NCI-H128 (cell line): ENCODE results near the gene ATXN7L3.
"Not testable (repeated sequence)": the region's sequence is repeated elsewhere in the genome, so short reads cannot be mapped to it uniquely, and the experiment has no call there.

ENCODE experiments used
- DNase-seq: peaks from one replicate; lab custom pipeline; 2025; ENCODE audit not compliant: unreplicated experiment; lab: John Stamatoyannopoulos, UW

The ATXN7L3 gene, protein sequence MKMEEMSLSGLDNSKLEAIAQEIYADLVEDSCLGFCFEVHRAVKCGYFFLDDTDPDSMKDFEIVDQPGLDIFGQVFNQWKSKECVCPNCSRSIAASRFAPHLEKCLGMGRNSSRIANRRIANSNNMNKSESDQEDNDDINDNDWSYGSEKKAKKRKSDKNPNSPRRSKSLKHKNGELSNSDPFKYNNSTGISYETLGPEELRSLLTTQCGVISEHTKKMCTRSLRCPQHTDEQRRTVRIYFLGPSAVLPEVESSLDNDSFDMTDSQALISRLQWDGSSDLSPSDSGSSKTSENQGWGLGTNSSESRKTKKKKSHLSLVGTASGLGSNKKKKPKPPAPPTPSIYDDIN

GRCh38 chr17:44199553-44200477, at the start of gene ATXN7L3:
Gene ATXN7L3 (minus strand): TSS chr17:44199884. CDS start chr17:44198070, 1,814 bp downstream.
- peak; percentile 82 for DNase-seq

DNA sequence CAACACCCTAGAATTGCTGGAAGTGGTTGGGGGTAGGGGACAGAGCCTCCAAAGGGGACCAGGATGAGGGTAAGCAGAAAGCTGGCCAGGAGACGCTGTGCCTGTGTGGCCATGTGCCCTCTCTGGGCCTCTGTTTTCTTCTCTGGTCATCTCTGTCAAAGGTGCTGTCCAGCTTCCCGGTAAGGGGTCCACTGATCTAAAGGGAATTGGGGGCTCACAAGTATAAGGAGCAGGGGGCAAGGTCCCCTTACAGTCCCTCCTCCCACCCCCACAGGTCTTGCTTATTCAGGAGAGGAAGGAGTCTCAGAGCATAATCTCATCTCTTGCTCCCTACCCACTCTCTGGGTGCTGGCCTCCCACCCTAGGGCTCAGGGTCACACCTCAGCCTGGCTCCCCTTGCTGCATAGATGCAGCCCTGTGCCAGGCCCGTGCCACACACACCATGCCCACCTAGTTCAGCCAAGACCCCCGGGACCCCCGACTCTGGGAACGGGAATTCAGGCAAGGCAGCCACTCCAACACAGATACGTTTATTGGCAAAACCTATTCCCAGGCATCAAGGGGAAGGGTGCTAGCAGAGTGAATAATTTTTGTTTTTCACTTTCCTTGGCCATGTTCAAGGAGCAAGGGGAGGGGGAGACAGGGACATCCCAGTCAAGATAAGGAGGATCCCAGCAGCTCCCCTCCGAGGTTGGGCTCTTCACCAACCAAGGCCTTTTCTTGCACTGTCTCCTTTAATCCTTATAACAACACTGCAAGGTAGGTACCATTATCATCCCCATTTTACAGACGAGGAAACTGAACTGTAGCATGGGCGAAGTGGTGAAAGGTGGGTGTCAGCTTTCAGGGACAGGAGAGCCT, 48.4 kb upstream of the ATXN7L3 start:
- no peak for DNase-seq

GRCh38 chr17:44247440-44247841, 47.8 kb upstream of the ATXN7L3 start:
- DNase-seq = no peak

DNA sequence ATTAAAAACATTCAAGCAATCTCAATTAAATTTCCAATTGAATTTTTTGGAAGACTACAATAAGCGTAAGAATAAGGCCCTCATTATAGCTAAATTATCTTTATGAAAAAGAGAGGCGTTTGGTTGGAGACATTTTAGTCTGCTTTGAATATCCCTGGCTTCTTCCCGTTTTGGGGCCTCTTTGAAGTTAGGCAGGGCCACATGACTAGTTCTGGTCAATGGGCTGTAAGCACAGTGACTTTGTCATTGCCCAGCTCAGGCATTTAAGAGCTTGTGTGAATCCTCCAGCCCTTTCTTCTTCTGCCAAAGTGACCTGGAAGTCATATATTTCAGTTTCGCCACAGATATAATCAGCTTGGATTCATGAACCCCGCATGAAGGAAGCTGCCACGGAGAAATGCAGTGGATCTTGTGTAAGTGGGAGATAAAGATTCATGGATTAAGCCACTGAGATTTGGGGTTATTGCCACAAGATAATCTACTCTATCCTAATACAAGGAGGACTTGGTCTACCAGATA, 41.5 kb upstream of the ATXN7L3 start:
- no peak for DNase-seq

GRCh38 chr17:44237886-44238285, 38.2 kb upstream of the ATXN7L3 start:
- not testable (repeated sequence) for DNase-seq

- no peak for DNase-seq
Measured at GRCh38 chr17:44236444-44236991, 36.8 kb upstream of the ATXN7L3 start.

DNA sequence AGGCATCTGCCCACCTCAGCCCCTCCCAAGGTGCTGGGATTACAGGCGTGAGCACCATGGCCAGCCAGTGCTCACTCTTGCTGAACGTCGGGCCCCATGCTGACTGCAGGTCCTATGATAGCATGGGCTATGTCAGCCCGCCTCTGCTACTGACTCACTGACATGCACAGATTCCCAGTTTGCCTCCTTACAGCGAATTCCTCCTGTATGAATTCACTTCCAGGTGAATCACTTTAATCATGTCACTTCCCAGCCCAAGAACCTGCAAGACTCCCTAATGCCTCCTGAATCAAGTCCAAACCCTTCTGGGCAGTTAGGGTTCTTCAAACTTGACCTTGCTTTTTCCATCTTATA, 35.9 kb upstream of the ATXN7L3 start:
- DNase-seq = no peak

DNA sequence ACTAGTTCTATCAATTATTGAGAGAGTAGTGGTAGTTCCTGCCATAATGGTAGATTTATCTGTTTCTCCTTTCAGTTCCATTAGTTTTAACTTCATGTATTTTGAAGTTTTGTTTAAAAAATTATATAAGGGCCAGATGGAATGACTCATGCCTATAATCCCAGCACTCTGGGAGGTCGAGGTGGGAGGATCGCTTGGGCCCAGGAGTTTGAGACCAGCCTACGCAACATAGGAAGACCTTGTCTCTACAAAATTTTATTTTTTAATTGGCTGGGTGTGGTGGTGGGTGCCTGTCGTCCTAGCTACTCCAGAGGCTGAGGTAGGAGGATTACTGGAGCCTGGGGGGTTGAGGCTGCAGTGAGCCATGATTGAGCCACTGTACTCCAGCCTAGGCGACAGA, 33.9 kb upstream of the ATXN7L3 start:
- no peak for DNase-seq

GRCh38 chr17:44232061-44232460, 32.4 kb upstream of the ATXN7L3 start:
- no peak for DNase-seq

DNA sequence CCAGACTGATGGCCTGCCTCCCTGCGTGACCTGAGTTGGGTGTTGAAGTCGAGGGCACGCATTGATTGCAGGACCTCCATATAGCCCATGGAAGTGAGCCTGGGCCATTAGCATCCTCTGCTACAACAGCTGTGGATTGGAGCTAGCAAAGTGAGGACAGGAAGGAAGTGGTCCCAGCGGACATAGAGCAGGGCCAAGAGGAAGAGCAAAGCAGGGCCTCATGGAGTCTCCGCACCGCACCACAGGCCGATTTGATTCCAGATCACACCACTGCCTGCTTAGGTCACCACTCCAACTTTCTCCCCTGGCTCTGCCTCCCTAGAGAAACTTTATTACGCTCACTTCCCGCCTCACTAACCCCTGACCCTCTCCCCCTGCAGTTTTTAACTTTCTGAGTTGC, 30.5 kb upstream of the ATXN7L3 start:
- no peak for DNase-seq

DNA sequence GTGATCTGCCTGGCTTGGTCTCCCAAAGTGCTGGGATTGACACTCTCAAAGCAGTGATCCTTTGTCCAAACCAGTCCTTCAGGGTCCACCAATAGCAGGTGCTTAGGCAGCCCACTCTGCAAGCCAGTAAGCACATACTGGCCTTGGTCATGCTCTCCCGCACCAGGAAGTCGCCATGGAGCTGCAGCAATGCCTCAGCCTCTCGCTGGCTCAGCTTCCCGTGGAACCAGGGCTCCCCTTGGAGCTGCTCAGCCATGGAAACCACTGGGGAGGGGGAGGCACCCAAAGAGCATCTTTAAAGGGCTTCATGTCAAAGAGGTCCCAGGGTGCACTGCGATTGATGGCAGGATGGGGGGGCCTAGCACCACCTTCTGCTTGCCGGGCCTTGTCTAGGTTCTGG, 29.4 kb upstream of the ATXN7L3 start:
- DNase-seq = no peak

DNA sequence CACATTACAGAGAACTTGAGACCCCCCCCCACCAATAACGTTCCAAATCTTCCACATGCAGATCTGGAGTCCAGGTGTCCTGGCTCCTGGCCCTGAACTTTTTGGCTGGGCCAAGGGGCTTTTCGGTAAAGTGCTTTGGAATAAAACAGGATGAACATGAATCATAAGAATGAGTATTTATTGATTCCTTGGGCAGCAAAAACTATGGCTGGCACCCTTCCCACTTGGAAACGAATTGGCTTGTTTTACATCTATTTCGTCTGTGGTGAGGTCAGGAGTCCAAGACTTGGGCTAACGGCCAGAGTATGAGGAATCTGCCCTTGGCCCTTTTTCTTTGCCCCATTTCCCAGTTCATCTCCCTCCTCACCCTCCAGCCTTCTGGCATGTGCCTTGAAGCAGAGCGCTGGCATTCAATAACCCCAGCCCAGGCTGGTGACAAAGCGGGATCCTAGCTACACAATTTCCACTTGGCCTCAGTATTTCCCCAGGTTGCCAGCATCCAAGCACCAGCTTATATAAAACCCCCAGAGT, 23.9 kb upstream of the ATXN7L3 start:
- no peak for DNase-seq

GRCh38 chr17:44222112-44222869, 22.6 kb upstream of the ATXN7L3 start:
- peak; percentile 28 for DNase-seq

- DNase-seq = no peak
Measured at GRCh38 chr17:44221862-44222111, 22.1 kb upstream of the ATXN7L3 start.

GRCh38 chr17:44221084-44221861, 21.6 kb upstream of the ATXN7L3 start:
- peak; percentile 34 for DNase-seq

- DNase-seq = no peak
Measured at GRCh38 chr17:44220213-44221083, 20.8 kb upstream of the ATXN7L3 start.

DNA sequence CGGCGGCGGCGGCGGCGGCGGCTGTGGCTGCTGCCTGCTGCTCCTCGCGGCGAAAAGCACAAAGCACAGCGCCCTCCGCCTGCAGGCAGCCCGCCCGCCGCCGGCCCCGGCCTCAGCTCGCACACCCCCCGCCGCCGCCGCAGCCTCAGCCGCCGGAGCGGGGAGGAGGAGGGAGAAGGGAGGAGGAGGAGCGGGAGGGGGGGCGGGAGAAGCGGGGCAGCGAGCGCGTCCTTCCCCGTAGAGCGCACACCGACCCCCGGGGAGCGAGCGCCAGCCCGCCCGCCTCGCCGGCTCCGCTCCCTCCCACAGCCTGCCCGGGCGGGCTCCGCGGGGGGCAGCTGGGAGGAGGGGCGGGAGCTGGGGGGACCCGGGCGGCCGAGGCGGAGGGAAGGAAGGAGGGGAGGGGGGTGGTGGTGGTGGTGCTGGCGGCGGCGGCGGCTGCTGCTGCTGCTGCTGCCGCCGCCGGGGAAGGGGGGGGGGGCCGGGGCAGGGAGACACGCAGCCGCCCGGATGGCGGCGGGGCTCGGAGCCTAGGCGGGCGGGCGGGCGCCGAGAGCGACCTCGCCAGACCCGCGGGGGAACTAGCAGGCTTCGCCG, 20.0 kb upstream of the ATXN7L3 start, which contains the start of gene UBTF:
Gene UBTF (minus strand): TSS at position 60 of the 597 bp plus-strand sequence. CDS start 1,446 bp downstream, outside the sequence.
- no peak for DNase-seq
